Endothelial cell of umbilical vein (primary cell): Measurements from ENCODE around the gene FLNB. TPM values are rescaled to one million over a fixed set of nuclear protein-coding genes. Genes with fewer than 3 reads are reported as not detected.

ENCODE experiments used
- BruUV-seq: library from RNA; stranded (reverse); fragments of 400-500 nt; replicated peaks from 2 replicates; lab custom pipeline; 2021; lab: Mats Ljungman, UMichigan
- CTCF ChIA-PET: fragments of 300-600, 350-600 bp; sonication (Branson Sonifier 250); formaldehyde crosslinking; loops from one replicate; lab custom pipeline; 2021; ENCODE audit warnings: antibody characterized with exemption, inconsistent platforms; lab: Charles Lee
- POLR2A ChIA-PET: fragments of 300-600, 350-600 bp; sonication (Branson Sonifier 250); formaldehyde crosslinking; loops from one replicate; lab custom pipeline; 2021; ENCODE audit warnings: antibody characterized with exemption, inconsistent platforms; lab: Charles Lee
- DNase-seq: peaks from one replicate; pipeline ENCODE4 v3.0.0-alpha.2; 2011; ENCODE audit warnings: low read depth, low spot score
- FAIRE-seq: peaks from 2 replicates; lab custom pipeline; 2011; peaks lifted over from hg19 to GRCh38; lab: Jason Lieb, UNC
- H2AFZ ChIP-seq: 2 replicates; pipeline ENCODE4 v1.6.0; 2012; ENCODE audit warnings: low read depth, low read length, control low read depth, inconsistent platforms
- H3K27ac ChIP-seq: 2 replicates; pipeline ENCODE4 v1.5.1; 2011; ENCODE audit warnings: low read depth, mild to moderate bottlenecking, control low read depth, low read length, moderate library complexity; ENCODE audit not compliant: insufficient read depth
- H3K27me3 ChIP-seq, 2 experiments: 2 replicates each; pipeline versions ENCODE4 v1.6.0 to v1.6.1; 2011; ENCODE audit warnings: low read length in 2 of 2, mixed read lengths in 1 of 2; ENCODE audit not compliant: control insufficient read depth in 2 of 2, insufficient read depth in 2 of 2
- H3K36me3 ChIP-seq, 2 experiments: 2 replicates in 1 of 2; 3 replicates in 1 of 2; pipeline ENCODE4 v1.5.1; 2011; ENCODE audit warnings: low read length in 2 of 2, mild to moderate bottlenecking in 1 of 2, moderate library complexity in 1 of 2; ENCODE audit not compliant: control insufficient read depth in 2 of 2, insufficient read depth in 2 of 2; ENCODE audit errors: extremely low read depth in 1 of 2
- H3K4me1 ChIP-seq: 3 replicates; pipeline ENCODE4 v1.5.1; 2011; ENCODE audit warnings: mild to moderate bottlenecking, low read length; ENCODE audit not compliant: control insufficient read depth, insufficient read depth; ENCODE audit errors: extremely low read depth
- H3K4me2 ChIP-seq: 2 replicates; pipeline ENCODE4 v1.6.1; 2011; ENCODE audit warnings: low read length, control low read depth, mixed read lengths; ENCODE audit not compliant: insufficient read depth
- H3K4me3 ChIP-seq, 3 experiments: fragments of 200-600 bp in 1 of 3; sonication (generic), shearing (Covaris generic) in 1 of 3; replicated peaks in 1 of 3; 2 replicates each; pipeline ENCODE4 v1.5.1; 2011 to 2016; ENCODE audit warnings: control low read depth in 3 of 3, low read length in 3 of 3, mild to moderate bottlenecking in 2 of 3, inconsistent platforms in 1 of 3, low read depth in 1 of 3, moderate library complexity in 1 of 3; ENCODE audit not compliant: insufficient read depth in 1 of 3
- H3K79me2 ChIP-seq: 2 replicates; pipeline ENCODE4 v1.6.0; 2012; ENCODE audit warnings: low read length, inconsistent platforms; ENCODE audit not compliant: control insufficient read depth, insufficient read depth
- H3K9ac ChIP-seq: replicated peaks from 2 replicates; pipeline ENCODE3; 2011; ENCODE audit warnings: low read length, control low read depth; ENCODE audit not compliant: insufficient read depth; ENCODE audit errors: extremely low read depth
- H3K9me1 ChIP-seq: replicated peaks from 3 replicates; pipeline ENCODE4 v1.6.0; 2011; ENCODE audit warnings: mild to moderate bottlenecking, low read length; ENCODE audit not compliant: control insufficient read depth, insufficient read depth; ENCODE audit errors: extremely low read depth
- H3K9me3 ChIP-seq: replicated peaks from 2 replicates; pipeline ENCODE4 v1.5.1; 2012; ENCODE audit warnings: low read length, inconsistent platforms; ENCODE audit not compliant: control insufficient read depth, insufficient read depth
- H4K20me1 ChIP-seq: replicated peaks from 2 replicates; pipeline ENCODE3; 2011; ENCODE audit warnings: mild to moderate bottlenecking, low read length; ENCODE audit not compliant: control insufficient read depth, insufficient read depth; ENCODE audit errors: extremely low read depth
- EZH2 ChIP-seq: IDR thresholded peaks from 2 replicates; pipeline ENCODE4 v1.6.1; 2012; ENCODE audit warnings: borderline replicate concordance, low read depth, mild to moderate bottlenecking, moderate library complexity, low read length, inconsistent platforms; ENCODE audit not compliant: severe bottlenecking
- FOS ChIP-seq: IDR thresholded peaks from 2 replicates; pipeline ENCODE4 v1.6.1; 2011; ENCODE audit warnings: mild to moderate bottlenecking, low read length, moderate library complexity, borderline replicate concordance; ENCODE audit not compliant: insufficient read depth
- GATA2 ChIP-seq: IDR thresholded peaks from 2 replicates; pipeline ENCODE4 v1.7.0; 2011; ENCODE audit warnings: low read depth, mild to moderate bottlenecking, moderate library complexity, mixed read lengths, low read length; ENCODE audit not compliant: insufficient read length, insufficient read depth
- JUN ChIP-seq: IDR thresholded peaks from 2 replicates; pipeline ENCODE4 v1.6.1; 2011; ENCODE audit warnings: borderline replicate concordance, low read depth; ENCODE audit not compliant: insufficient read length, insufficient read depth
- MYC ChIP-seq: IDR thresholded peaks from one replicate; pipeline ENCODE4 v1.6.1; 2011; ENCODE audit warnings: mild to moderate bottlenecking, low read depth, low read length
- POLR2A ChIP-seq: IDR thresholded peaks from 2 replicates; pipeline ENCODE4 v1.6.1; 2012; ENCODE audit warnings: low read depth, mild to moderate bottlenecking, control low read depth, low read length
- POLR2AphosphoS5 ChIP-seq: IDR thresholded peaks from 2 replicates; pipeline ENCODE4 v1.6.1; 2012; ENCODE audit warnings: low read depth, mild to moderate bottlenecking, control low read depth, low read length, moderate library complexity; ENCODE audit not compliant: insufficient read depth
- dilution Hi-C: fragments of 300-500 bp; cut with MboI; formaldehyde crosslinking; loops from one replicate; pipeline ENCODE4 v1.15.0; 2019; ENCODE audit warnings: low sequenced_read_pairs; ENCODE audit not compliant: extremely low pct_ligation_motif_present
- intact Hi-C: fragments of 100-400 bp; cut with micrococcal nuclease; formaldehyde crosslinking; loops from one replicate; pipeline ENCODE4 v1.10.0; 2022
- polyA plus RNA-seq, 4 experiments: library from polyadenylated mRNA; depleted of rRNA in 3 of 4; stranded (reverse) in 3 of 4; unstranded in 1 of 4; fragments of >200 nt; gene quantifications; 2 replicates each; pipeline versions ENCODE4 v1.2.1 to v1.2.3, GENCODE V29; 2011 to 2012; ENCODE audit warnings: missing spikeins in 1 of 4
- total RNA-seq: library from RNA; stranded (reverse); gene quantifications from 2 replicates; pipeline ENCODE4 v1.2.3, GENCODE V29; 2021
- TF ChIP-seq, protein P1 (sequence below), 2 donors: IDR thresholded peaks; 1 replicate in 1 of 2; 2 replicates in 1 of 2; pipeline ENCODE4 v1.5.1; 2011; ENCODE audit warnings: low read length in 2 of 2, mild to moderate bottlenecking in 2 of 2, moderate library complexity in 2 of 2, control low read depth in 1 of 2, inconsistent platforms in 1 of 2, low read depth in 1 of 2; ENCODE audit not compliant: insufficient read depth in 1 of 2; ENCODE audit errors: extremely low read depth in 1 of 2
- TF ChIP-seq, protein P2 (sequence below): IDR thresholded peaks from 2 replicates; pipeline ENCODE4 v1.6.1; 2011; ENCODE audit not compliant: insufficient read depth, insufficient read length

The FLNB gene
- total and polyA plus RNA-seq, 2 donors (not counting 3 experiments of a cell fraction or from before 2014, with no cell fraction given) = 479 to 670 TPM

DNA sequence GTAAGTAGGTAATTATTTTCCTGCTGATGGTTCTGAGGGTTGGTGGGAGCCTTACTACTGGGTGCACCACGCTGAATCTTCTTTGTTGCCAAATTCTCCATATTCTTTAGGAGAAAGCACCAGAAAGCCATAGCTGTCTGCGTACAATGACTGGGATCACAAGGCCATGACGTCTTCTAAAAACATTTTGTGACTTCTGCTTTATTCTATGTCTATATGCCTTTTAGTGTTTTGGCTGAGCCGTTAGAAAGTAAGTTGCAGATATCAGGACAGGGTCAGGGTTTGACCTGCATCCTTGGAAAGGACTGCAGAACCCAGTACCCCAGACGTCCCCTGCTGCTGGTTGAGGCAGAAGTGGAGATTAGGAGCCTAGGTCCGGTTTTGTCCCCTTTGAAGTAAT, 107.0 kb downstream of the FLNB start:
- no peaks in the 10 kb centered on the region for H3K9me3 ChIP-seq
- H3K4me2 ChIP-seq = no peak overlapping the region
- H2AFZ ChIP-seq = no peak overlapping the region
- intact Hi-C loops (loop anchor here (10.0 kb wide), 1 partner anchor 250 kb away; no protein-coding TSS in a partner anchor), dilution Hi-C loops (no loop called here)
- FAIRE-seq (no peak), DNase-seq (peak; percentile 26)
- BruUV-seq = no TSS peak
- H3K9ac ChIP-seq = no peak overlapping the region
- H3K9me1 ChIP-seq = no peaks in the 10 kb centered on the region
- H3K36me3 ChIP-seq = peaks cover 43 to 51% of the 10 kb centered on the region in 2 experiments
- H3K4me3 ChIP-seq = no peak overlapping the region
- H3K27me3 ChIP-seq = no peaks in the 10 kb centered on the region
- peak overlapping the region; percentile 20 for H3K27ac ChIP-seq
- H4K20me1 ChIP-seq = no peaks in the 10 kb centered on the region
- ChIA-PET POLR2A (no interaction called here), CTCF (interaction anchor here (1.4 kb wide), 1 partner anchor 10 kb away, joined by 3 read pairs; no protein-coding TSS in a partner anchor)
- H3K4me1 ChIP-seq = peaks cover 61% of the 10 kb centered on the region
- TF ChIP-seq POLR2A (no peak), POLR2AphosphoS5 (no peak), MYC (no peak), JUN (no peak), GATA2 (no peak), FOS (no peak), EZH2 (no peak)
- TF ChIP-seq, protein P1, sequence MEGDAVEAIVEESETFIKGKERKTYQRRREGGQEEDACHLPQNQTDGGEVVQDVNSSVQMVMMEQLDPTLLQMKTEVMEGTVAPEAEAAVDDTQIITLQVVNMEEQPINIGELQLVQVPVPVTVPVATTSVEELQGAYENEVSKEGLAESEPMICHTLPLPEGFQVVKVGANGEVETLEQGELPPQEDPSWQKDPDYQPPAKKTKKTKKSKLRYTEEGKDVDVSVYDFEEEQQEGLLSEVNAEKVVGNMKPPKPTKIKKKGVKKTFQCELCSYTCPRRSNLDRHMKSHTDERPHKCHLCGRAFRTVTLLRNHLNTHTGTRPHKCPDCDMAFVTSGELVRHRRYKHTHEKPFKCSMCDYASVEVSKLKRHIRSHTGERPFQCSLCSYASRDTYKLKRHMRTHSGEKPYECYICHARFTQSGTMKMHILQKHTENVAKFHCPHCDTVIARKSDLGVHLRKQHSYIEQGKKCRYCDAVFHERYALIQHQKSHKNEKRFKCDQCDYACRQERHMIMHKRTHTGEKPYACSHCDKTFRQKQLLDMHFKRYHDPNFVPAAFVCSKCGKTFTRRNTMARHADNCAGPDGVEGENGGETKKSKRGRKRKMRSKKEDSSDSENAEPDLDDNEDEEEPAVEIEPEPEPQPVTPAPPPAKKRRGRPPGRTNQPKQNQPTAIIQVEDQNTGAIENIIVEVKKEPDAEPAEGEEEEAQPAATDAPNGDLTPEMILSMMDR (IDR thresholded peaks at IDR 0.05; ENCODE audit: extremely low read depth in 1 of 2, insufficient read depth in 1 of 2, low read depth in 1 of 2, low read length in 2 of 2) = no peak
- TF ChIP-seq, protein P2, sequence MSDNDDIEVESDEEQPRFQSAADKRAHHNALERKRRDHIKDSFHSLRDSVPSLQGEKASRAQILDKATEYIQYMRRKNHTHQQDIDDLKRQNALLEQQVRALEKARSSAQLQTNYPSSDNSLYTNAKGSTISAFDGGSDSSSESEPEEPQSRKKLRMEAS = no peak
- H3K79me2 ChIP-seq = peaks cover 58% of the 10 kb centered on the region
